Nephron (organoid): Measurements from ENCODE around the gene DUSP22.

Experiments
- H3K27ac Mint-ChIP-seq, 3 experiments: 2 replicates each; pipeline ENCODE4 v1.8.0; 2020; ENCODE audit warnings: mixed read lengths in 3 of 3, mild to moderate bottlenecking in 2 of 3, moderate library complexity in 1 of 3
- H3K27me3 Mint-ChIP-seq: 2 replicates; pipeline ENCODE4 v1.8.0; 2021; ENCODE audit warnings: low read depth, mild to moderate bottlenecking, moderate library complexity, mixed read lengths
- H3K36me3 Mint-ChIP-seq: 2 replicates; pipeline ENCODE4 v1.8.0; 2020; ENCODE audit warnings: low read depth, mixed read lengths
- H3K4me1 Mint-ChIP-seq: 2 replicates; pipeline ENCODE4 v1.8.0; 2020; ENCODE audit warnings: mixed read lengths
- H3K4me3 Mint-ChIP-seq, 3 experiments: 2 replicates each; pipeline ENCODE4 v1.8.0; 2020; ENCODE audit warnings: mild to moderate bottlenecking in 3 of 3, mixed read lengths in 3 of 3, moderate library complexity in 2 of 3
- H3K9me3 Mint-ChIP-seq: 2 replicates; pipeline ENCODE4 v1.8.0; 2020; ENCODE audit warnings: mixed read lengths
- TF ChIP-seq, protein P1 (sequence below), 3 experiments: fragments of 200-600 bp; sonication (generic); IDR thresholded peaks; one replicate each; pipeline ENCODE4 v1.5.0; 2021; ENCODE audit warnings: antibody characterized with exemption in 3 of 3; ENCODE audit not compliant: unreplicated experiment in 3 of 3

DUSP22 gene

DNA sequence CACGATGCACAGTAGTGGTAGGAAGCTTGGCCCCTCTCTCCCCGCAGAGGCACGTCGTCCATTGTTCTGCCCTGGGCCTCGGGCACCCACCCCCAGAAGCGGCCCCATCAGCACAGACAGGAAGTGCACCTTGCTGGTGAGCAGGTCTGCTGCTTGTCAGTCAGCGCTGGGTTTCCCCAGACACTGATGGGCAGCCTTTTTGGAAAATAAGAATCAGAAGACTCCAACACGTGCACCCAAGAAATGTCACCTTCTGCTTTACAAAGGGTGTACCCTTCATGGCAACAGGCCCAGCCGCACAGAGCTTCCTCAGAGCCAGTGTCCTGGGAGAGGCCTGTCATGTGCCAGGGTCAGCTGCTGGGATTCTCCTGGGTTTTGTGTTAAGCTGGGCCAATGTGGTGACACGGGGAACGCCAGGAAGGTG lies 64.6 kb downstream of the DUSP22 start:
- Mint-ChIP-seq H3K4me1 (peaks cover 47% of the 10 kb centered on the region), H3K4me3 (no peak overlapping the region), H3K9me3 (peaks cover 46% of the 10 kb centered on the region), H3K27ac (no peak overlapping the region), H3K36me3 (no peaks in the 10 kb centered on the region), H3K27me3 (peaks cover 3% of the 10 kb centered on the region)
- TF ChIP-seq, protein P1, sequence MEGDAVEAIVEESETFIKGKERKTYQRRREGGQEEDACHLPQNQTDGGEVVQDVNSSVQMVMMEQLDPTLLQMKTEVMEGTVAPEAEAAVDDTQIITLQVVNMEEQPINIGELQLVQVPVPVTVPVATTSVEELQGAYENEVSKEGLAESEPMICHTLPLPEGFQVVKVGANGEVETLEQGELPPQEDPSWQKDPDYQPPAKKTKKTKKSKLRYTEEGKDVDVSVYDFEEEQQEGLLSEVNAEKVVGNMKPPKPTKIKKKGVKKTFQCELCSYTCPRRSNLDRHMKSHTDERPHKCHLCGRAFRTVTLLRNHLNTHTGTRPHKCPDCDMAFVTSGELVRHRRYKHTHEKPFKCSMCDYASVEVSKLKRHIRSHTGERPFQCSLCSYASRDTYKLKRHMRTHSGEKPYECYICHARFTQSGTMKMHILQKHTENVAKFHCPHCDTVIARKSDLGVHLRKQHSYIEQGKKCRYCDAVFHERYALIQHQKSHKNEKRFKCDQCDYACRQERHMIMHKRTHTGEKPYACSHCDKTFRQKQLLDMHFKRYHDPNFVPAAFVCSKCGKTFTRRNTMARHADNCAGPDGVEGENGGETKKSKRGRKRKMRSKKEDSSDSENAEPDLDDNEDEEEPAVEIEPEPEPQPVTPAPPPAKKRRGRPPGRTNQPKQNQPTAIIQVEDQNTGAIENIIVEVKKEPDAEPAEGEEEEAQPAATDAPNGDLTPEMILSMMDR (IDR thresholded peaks at IDR 0.05; ENCODE audit: unreplicated experiment in 3 of 3) = no peak

DNA sequence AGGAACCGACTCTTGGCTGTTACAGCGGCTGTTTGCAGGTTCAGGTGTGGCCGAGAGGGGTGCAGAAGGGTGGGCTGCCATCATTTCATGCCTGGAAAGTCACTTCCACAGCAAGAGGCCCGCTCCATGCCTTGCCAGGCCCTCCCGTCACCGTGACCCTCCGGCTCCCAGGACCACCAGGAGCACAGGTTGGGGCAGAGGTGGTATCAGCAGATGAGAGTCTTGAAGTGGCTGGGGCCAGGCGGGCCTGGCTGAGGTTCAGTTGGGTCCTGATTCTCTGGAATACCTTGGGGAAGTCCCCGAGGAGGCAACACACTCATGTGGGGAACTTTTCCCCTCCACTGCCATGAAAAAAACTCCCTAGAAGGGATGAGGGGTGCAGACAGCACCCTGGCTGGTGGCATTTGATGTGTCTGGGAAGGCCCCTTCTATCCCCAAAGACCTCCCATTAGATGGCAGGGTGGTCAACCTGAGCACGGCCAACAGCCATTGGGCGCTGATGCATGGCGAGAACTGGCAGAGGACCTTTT lies 65.0 kb downstream of the DUSP22 start:
- H3K4me3 Mint-ChIP-seq = no peak overlapping the region
- H3K4me1 Mint-ChIP-seq = peaks cover 48% of the 10 kb centered on the region
- H3K27ac Mint-ChIP-seq = no peak overlapping the region
- H3K9me3 Mint-ChIP-seq = peaks cover 48% of the 10 kb centered on the region
- no peaks in the 10 kb centered on the region for H3K36me3 Mint-ChIP-seq
- TF ChIP-seq, protein P1 (IDR thresholded peaks at IDR 0.05; ENCODE audit: unreplicated experiment in 3 of 3) = no peak
- peaks cover 3% of the 10 kb centered on the region for H3K27me3 Mint-ChIP-seq

DNA sequence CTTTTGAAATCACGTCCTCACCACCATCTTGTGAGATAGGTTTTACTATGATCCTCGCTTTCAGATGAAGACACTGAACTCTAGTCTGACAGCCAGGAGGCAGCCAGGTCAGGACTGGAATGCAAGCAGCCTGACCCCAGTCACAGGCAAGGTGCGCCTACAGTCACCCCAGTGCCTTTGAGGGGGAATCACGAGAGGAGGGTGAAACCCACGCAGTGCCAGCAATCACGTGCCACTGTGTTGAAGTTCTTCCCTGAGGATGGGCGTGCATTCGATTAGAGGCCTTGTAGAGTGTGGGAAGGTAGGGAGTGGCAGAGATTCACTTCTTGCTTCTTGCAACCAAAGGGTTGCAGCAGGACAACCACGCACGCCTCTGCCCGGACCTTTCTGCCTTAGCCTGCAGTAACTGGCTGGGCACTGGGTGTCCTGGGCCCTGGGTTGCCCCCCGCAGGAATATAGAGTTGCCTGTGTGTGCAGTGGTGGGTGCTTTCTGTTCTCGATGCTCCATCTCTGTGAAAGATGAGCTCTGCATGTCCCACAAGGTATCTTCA lies 65.6 kb downstream of the DUSP22 start:
- TF ChIP-seq, protein P1 (IDR thresholded peaks at IDR 0.05; ENCODE audit: unreplicated experiment in 3 of 3) = no peak
- H3K9me3 Mint-ChIP-seq = peaks cover 51% of the 10 kb centered on the region
- no peak overlapping the region for H3K4me3 Mint-ChIP-seq
- peaks cover 3% of the 10 kb centered on the region for H3K27me3 Mint-ChIP-seq
- H3K4me1 Mint-ChIP-seq = peaks cover 48% of the 10 kb centered on the region
- no peaks in the 10 kb centered on the region for H3K36me3 Mint-ChIP-seq
- no peak overlapping the region for H3K27ac Mint-ChIP-seq

DNA sequence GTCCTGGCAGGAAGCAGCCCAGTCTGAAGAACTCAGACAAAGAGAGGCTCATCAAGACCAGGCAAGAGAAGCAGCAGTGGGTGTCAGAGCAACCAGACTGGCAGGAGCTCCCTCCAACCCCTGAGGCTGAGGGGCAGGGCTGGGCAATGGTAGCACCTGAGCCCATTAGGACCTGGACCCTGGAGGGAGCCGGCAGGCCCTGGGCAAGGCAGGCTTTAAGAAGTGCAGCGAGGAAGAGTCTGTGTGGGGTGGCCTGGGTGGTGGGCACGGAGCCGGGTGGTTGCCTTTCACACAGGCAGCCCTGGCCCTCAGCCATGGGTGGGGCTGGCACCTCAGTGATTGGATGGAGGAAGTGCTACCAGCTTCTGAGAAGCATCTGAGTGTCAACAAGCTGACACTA lies 66.1 kb downstream of the DUSP22 start:
- peaks cover 3% of the 10 kb centered on the region for H3K27me3 Mint-ChIP-seq

DNA sequence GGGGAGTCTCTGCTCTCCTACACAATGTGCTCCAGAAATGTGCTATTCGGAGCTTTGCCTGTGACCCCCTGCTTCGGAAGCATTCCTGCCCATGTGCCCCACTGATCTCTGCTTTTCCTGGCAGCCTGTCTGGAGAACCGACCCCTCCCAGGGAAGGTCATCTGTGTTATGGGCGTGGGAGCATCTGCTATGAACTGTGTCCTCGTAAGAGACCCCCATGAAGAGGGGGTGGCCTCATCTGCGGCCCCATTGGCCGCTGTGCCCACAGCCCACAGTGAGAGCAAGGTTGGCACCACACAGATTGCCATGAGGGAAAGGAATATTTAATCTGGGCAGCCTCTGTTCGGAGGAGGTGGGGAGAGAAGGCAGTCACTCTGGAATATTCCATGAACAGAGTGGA lies 66.6 kb downstream of the DUSP22 start:
- TF ChIP-seq, protein P1 (IDR thresholded peaks at IDR 0.05; ENCODE audit: unreplicated experiment in 3 of 3) = no peak
- H3K9me3 Mint-ChIP-seq = peaks cover 54% of the 10 kb centered on the region
- peaks cover 41% of the 10 kb centered on the region for H3K4me1 Mint-ChIP-seq
- no peak overlapping the region for H3K4me3 Mint-ChIP-seq
- H3K36me3 Mint-ChIP-seq = no peaks in the 10 kb centered on the region
- H3K27ac Mint-ChIP-seq = no peak overlapping the region
- peaks cover 3% of the 10 kb centered on the region for H3K27me3 Mint-ChIP-seq

More for the DNA sequence above, 66.1 kb downstream of the DUSP22 start:
- Mint-ChIP-seq H3K36me3 (no peaks in the 10 kb centered on the region), H3K27ac (no peak overlapping the region), H3K4me3 (no peak overlapping the region), H3K4me1 (peaks cover 45% of the 10 kb centered on the region), H3K9me3 (peaks cover 53% of the 10 kb centered on the region)
- TF ChIP-seq, protein P1 (IDR thresholded peaks at IDR 0.05; ENCODE audit: unreplicated experiment in 3 of 3) = no peak
